Adrenal gland (tissue), 5 donors: ENCODE measurements around the gene STEAP1.

ENCODE experiments used
- CTCF ChIP-seq, 6 experiments: fragments of 450-650 bp in 4 of 6; fragments of 200-600 bp in 2 of 6; sonication (generic) in 1 of 6; IDR thresholded peaks; 1 replicate in 5 of 6; 2 replicates in 1 of 6; pipeline versions ENCODE4 v1.5.1 to v1.8.0; 2016 to 2021; ENCODE audit warnings: antibody characterized with exemption in 6 of 6, mild to moderate bottlenecking in 2 of 6, moderate library complexity in 1 of 6
- POLR2A ChIP-seq, 2 donors: fragments of 450-650 bp; IDR thresholded peaks; one replicate each; pipeline ENCODE4 v1.6.1; 2017; ENCODE audit warnings: antibody characterized with exemption in 2 of 2, mild to moderate bottlenecking in 2 of 2, moderate library complexity in 1 of 2
- donor health status: DM: no; HTN: no; CAD: no.

DNA sequence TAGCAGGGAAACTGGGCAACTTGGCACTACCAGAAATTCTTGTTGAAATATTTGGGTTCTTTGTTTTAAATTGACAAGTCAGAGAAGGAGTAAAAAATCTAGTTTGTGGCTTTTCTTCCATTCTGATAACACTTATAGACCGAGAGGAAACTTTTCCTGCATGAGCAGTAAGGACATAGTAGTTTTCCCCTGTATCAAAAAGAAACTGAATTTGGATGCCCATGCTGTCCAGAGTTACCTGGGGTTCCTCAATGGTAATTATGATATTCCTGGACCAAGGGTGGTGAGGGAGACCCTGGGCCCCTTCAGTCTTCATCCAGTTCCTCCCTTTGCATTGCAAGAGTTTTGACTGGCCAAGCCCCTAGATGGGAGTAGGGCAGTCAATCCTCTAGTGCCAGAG is 37.4 kb downstream of the STEAP1 start:
- no peak for TF ChIP-seq CTCF (IDR thresholded peaks at IDR 0.05)
- no peak for TF ChIP-seq POLR2A (IDR thresholded peaks at IDR 0.05)
